ENCODE results near the gene NTF4.

GRCh38 chr19:49065905-49066512, 1.4 kb upstream of the NTF4 start:
- TF ChIP-seq CTCF (conservative IDR thresholded peaks at IDR 0.05; ENCODE audit: low read depth, low read length) (no peak), EZH2 (IDR thresholded peaks at IDR 0.05; ENCODE audit: borderline replicate concordance, low read depth, low read length, poor library complexity, severe bottlenecking) (no peak)

All from A673 (cell line).